Kidney (tissue), 14 donors: ENCODE results near the gene WWP2. TPM values are rescaled to one million over a fixed set of nuclear protein-coding genes. Genes with fewer than 3 reads are reported as not detected.

Experiments used
- DNase-seq, 5 donors: peaks; one replicate each; pipeline ENCODE4 v3.0.0-alpha.2; 2013 to 2020
- FAIRE-seq: peaks from 2 replicates; lab custom pipeline; 2012; peaks lifted over from hg19 to GRCh38; lab: Jason Lieb, UNC
- H3K27ac ChIP-seq, 2 donors: one replicate each; pipeline ENCODE4 v1.7.0; 2013; ENCODE audit warnings: low read depth in 2 of 2, low read length in 2 of 2, inconsistent platforms in 1 of 2
- H3K27me3 ChIP-seq: one replicate; pipeline ENCODE4 v1.7.1; 2013; ENCODE audit warnings: low read length, inconsistent platforms; ENCODE audit not compliant: control insufficient read depth, insufficient read depth
- H3K36me3 ChIP-seq, 3 donors: one replicate each; pipeline versions ENCODE4 v1.7.0 to v1.7.1; 2013; ENCODE audit warnings: low read length in 3 of 3, control low read depth in 1 of 3, inconsistent platforms in 1 of 3; ENCODE audit not compliant: insufficient read depth in 3 of 3, control insufficient read depth in 2 of 3
- H3K4me1 ChIP-seq, 3 donors: one replicate each; pipeline versions ENCODE4 v1.7.0 to v1.7.1; 2013; ENCODE audit warnings: low read length in 3 of 3, inconsistent platforms in 1 of 3, low read depth in 1 of 3; ENCODE audit not compliant: control insufficient read depth in 2 of 3, insufficient read depth in 2 of 3
- H3K4me3 ChIP-seq, 3 donors: one replicate each; pipeline versions ENCODE4 v1.7.0 to v1.8.1; 2013; ENCODE audit warnings: low read length in 3 of 3, control low read depth in 1 of 3, inconsistent platforms in 1 of 3
- H3K9ac ChIP-seq, 3 donors: one replicate each; pipeline versions ENCODE4 v1.7.0 to v1.7.1; 2013; ENCODE audit warnings: low read length in 3 of 3, control low read depth in 1 of 3, inconsistent platforms in 1 of 3
- H3K9me3 ChIP-seq, 3 donors: one replicate each; pipeline versions ENCODE4 v1.7.0 to v1.7.1; 2013; ENCODE audit warnings: low read length in 3 of 3, control low read depth in 1 of 3, inconsistent platforms in 1 of 3; ENCODE audit not compliant: control insufficient read depth in 2 of 3, insufficient read depth in 1 of 3
- CTCF ChIP-seq: IDR thresholded peaks from 3 replicates; pipeline ENCODE4 v1.5.1; 2012; ENCODE audit warnings: mild to moderate bottlenecking, moderate library complexity, borderline replicate concordance; ENCODE audit not compliant: insufficient read depth; ENCODE audit errors: extremely low read depth
- intact Hi-C: fragments of 100-400 bp; cut with DNase I; formaldehyde crosslinking; loops from one replicate; pipeline ENCODE4 v1.11.1; 2022
- polyA plus RNA-seq: library from polyadenylated mRNA; stranded (reverse); fragments of 350-450 nt; fragmentation: Illumina TruSeq; extraction: RNeasy Lipid Tissue Mini Kit (QIAGEN cat#74804); gene quantifications from one replicate; pipeline ENCODE4 v1.2.3, GENCODE V29; 2014; ENCODE audit warnings: low read depth, low replicate concordance; ENCODE audit not compliant: insufficient read depth
- total RNA-seq: library from RNA; stranded (reverse); fragmentation: NEBNext Ultra II Directional; extraction: Animal tissue kit (Norgen Biotek cat#: 25700); gene quantifications from one replicate; pipeline ENCODE4 v1.2.1, GENCODE V29; 2021
- donor health status: control.
- donor health status: control.
- donor health status: control.
- donor health status: control.
- donor health status: control.
- donor health status: DM: yes; HTN: yes; CAD: no.
- donor health status: Normal renal cell carcinoma (clear cell type).

The WWP2 gene
- total and polyA plus RNA-seq, 2 donors from 2014 or later: 30.0 to 128 TPM

GRCh38 chr16:69762814-69763598, 874 bp downstream of the WWP2 start:
- Histone ChIP-seq H3K4me1 (peaks cover 3 to 11% (median 7%) of the 10 kb centered on the region in 3 donors), H3K36me3 (no peaks in the 10 kb centered on the region), H3K27me3 (no peaks in the 10 kb centered on the region), H3K9me3 (no peaks in the 10 kb centered on the region), H3K4me3 (peak overlapping the region; percentile 83 to 99 (median 95)), H3K27ac (peak overlapping the region; percentile 59 to 76), H3K9ac (peak overlapping the region; percentile 67 to 98 (median 92))
- no peak for TF ChIP-seq CTCF
- no peak for FAIRE-seq
- DNase-seq: peak in 3 of 5 donors; percentile 38 to 74 (median 68)
- intact Hi-C loops: no loop called here

- FAIRE-seq: no peak
- TF ChIP-seq CTCF: no peak
- H3K4me3 ChIP-seq: peak overlapping the region; percentile 83 to 99 (median 95)
- intact Hi-C loops: no loop called here
- H3K36me3 ChIP-seq: no peaks in the 10 kb centered on the region
- DNase-seq: peak in 1 of 5 donors; percentile 13
- no peaks in the 10 kb centered on the region for H3K27me3 ChIP-seq
- H3K9me3 ChIP-seq: no peaks in the 10 kb centered on the region
- H3K9ac ChIP-seq: peak overlapping the region in 2 of 3 donors; percentile 67 to 98
- peaks cover 3 to 11% (median 7%) of the 10 kb centered on the region in 3 donors for H3K4me1 ChIP-seq
- H3K27ac ChIP-seq: peak overlapping the region in 1 of 2 donors; percentile 59
Measured at GRCh38 chr16:69763599-69763942, 1.4 kb downstream of the WWP2 start.

- H3K36me3 ChIP-seq: no peaks in the 10 kb centered on the region
- H3K4me3 ChIP-seq: no peak overlapping the region
- DNase-seq (no peak), FAIRE-seq (no peak)
- H3K27ac ChIP-seq: no peak overlapping the region
- H3K9me3 ChIP-seq: no peaks in the 10 kb centered on the region
- H3K27me3 ChIP-seq: no peaks in the 10 kb centered on the region
- TF ChIP-seq CTCF: no peak
- intact Hi-C loops: no loop called here
- H3K9ac ChIP-seq: no peak overlapping the region
- H3K4me1 ChIP-seq: peaks cover 0 to 10% (median 8%) of the 10 kb centered on the region in 3 donors
Measured at GRCh38 chr16:69767459-69768229, 5.5 kb downstream of the WWP2 start.
